BJ (cell line): Measurements from ENCODE around the gene TBC1D8. TPM values are rescaled to one million over a fixed set of nuclear protein-coding genes. Genes with fewer than 3 reads are reported as not detected.
A peak's percentile ranks its signal among the peaks of the same experiment; 100 is the strongest.

Experiments
- CTCF ChIA-PET: fragments of 350-600 bp; formaldehyde crosslinking; extraction: SDS; loops from one replicate; lab custom pipeline; 2021; ENCODE audit warnings: antibody characterized with exemption, inconsistent platforms; lab: Yijun Ruan, JAX
- POLR2A ChIA-PET: fragments of 300-600 bp; sonication (Branson Sonifier 250); formaldehyde crosslinking; extraction: SDS; loops from one replicate; lab custom pipeline; 2021; ENCODE audit warnings: antibody characterized with exemption; lab: Charles Lee
- DNase-seq: peaks from one replicate; pipeline ENCODE4 v3.0.0-alpha.2; 2011; ENCODE audit warnings: low read depth
- H3K27me3 ChIP-seq: 2 replicates; pipeline ENCODE4 v1.6.0; 2011; ENCODE audit warnings: low read length; ENCODE audit not compliant: control insufficient read depth, insufficient read depth
- H3K36me3 ChIP-seq: 2 replicates; pipeline ENCODE4 v1.5.1; 2011; ENCODE audit warnings: low read length; ENCODE audit not compliant: control insufficient read depth, insufficient read depth
- H3K4me3 ChIP-seq: 2 replicates; pipeline ENCODE4 v1.5.1; 2011; ENCODE audit warnings: low read depth, mild to moderate bottlenecking, control low read depth, low read length
- polyA plus RNA-seq: library from polyadenylated mRNA; depleted of rRNA; stranded (reverse); fragments of >200 nt; gene quantifications from 2 replicates; pipeline ENCODE4 v1.2.3, GENCODE V29; 2011
- TF ChIP-seq, protein P1 (sequence below): IDR thresholded peaks from 2 replicates; pipeline ENCODE4 v1.5.1; 2011; ENCODE audit warnings: low read depth, mild to moderate bottlenecking, control low read depth, inconsistent platforms, low read length, moderate library complexity; ENCODE audit not compliant: insufficient read depth

The TBC1D8 gene
- polyA plus RNA-seq, 1 experiment: 8.8 TPM

DNA sequence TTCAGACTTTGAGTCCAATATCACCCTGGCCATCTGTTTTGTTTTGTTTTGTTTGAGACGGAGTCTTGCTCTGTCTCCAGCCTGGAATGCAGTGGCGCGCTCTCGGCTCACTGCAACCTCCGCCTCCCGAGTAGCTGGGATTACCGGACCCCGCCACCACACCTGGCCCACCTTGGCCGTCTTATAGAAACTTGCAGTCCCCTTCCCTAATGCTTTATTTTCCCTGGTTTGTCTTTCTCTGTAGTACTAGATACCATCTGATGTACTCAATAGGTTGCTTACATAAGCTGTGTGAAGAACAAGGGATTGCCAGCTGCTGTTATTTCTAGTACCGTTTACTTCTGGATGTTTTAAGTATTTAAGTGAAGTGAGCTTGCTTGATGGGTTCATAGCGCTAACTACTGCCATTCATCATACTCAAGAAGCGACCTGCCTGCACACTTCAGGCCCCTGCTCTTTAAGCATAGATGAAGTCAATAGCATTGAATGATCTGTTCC is 147.9 kb downstream of the TBC1D8 start:
- peaks cover 24% of the 10 kb centered on the region for H3K36me3 ChIP-seq
- DNase-seq: no peak
- no peaks in the 10 kb centered on the region for H3K27me3 ChIP-seq
- POLR2A ChIA-PET: interaction anchor here (0.6 to 0.7 kb wide), 2 partner anchors 9 to 250 kb away, joined by 3 to 5 read pairs; partner anchors contain the start of gene CNOT11
- TF ChIP-seq, protein P1, sequence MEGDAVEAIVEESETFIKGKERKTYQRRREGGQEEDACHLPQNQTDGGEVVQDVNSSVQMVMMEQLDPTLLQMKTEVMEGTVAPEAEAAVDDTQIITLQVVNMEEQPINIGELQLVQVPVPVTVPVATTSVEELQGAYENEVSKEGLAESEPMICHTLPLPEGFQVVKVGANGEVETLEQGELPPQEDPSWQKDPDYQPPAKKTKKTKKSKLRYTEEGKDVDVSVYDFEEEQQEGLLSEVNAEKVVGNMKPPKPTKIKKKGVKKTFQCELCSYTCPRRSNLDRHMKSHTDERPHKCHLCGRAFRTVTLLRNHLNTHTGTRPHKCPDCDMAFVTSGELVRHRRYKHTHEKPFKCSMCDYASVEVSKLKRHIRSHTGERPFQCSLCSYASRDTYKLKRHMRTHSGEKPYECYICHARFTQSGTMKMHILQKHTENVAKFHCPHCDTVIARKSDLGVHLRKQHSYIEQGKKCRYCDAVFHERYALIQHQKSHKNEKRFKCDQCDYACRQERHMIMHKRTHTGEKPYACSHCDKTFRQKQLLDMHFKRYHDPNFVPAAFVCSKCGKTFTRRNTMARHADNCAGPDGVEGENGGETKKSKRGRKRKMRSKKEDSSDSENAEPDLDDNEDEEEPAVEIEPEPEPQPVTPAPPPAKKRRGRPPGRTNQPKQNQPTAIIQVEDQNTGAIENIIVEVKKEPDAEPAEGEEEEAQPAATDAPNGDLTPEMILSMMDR: no peak
- CTCF ChIA-PET: interaction anchor here (1.5 to 3.5 kb wide), 4 partner anchors 10 to 273 kb away, joined by 3 to 22 read pairs (median 10); no protein-coding TSS in a partner anchor
- H3K4me3 ChIP-seq: peak overlapping the region; percentile 77

DNA sequence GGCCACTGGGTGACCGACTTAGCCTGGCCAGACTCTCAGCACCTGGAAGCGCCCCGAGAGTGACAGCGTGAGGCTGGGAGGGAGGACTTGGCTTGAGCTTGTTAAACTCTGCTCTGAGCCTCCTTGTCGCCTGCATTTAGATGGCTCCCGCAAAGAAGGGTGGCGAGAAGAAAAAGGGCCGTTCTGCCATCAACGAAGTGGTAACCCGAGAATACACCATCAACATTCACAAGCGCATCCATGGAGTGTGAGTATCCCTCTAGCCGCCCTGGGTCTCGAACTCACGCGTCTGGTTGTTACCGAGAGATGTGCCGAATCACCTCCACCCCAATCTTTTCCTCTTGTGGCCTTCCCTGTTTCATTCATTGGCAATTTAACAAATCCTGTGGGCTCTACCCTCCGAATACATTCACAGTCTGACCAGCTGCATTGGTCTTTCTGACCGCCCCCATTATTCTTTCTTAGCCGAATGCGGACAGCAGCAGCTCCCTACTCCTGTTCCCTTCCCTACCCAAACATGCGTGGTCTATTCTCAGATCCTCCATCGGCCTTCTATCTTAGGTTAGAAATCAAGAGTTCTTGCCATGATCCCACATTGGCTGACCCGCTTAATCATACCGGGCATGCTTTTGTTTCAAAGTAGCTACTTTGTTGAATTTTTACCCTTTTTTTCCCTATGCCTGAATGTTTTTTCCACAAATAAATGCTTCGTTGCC is 148.5 kb downstream of the TBC1D8 start:
- CTCF ChIA-PET: interaction anchor here (1.5 to 3.5 kb wide), 5 partner anchors 10 to 272 kb away, joined by 3 to 22 read pairs (median 6); no protein-coding TSS in a partner anchor
- POLR2A ChIA-PET: interaction anchor here (0.7 to 1.4 kb wide), 3 partner anchors 10 to 260 kb away, joined by 4 to 5 read pairs (median 4); no protein-coding TSS in a partner anchor
- no peaks in the 10 kb centered on the region for H3K27me3 ChIP-seq
- peak overlapping the region; percentile 77 for H3K4me3 ChIP-seq
- TF ChIP-seq, protein P1: no peak
- no peak for DNase-seq
- H3K36me3 ChIP-seq: peaks cover 24% of the 10 kb centered on the region

DNA sequence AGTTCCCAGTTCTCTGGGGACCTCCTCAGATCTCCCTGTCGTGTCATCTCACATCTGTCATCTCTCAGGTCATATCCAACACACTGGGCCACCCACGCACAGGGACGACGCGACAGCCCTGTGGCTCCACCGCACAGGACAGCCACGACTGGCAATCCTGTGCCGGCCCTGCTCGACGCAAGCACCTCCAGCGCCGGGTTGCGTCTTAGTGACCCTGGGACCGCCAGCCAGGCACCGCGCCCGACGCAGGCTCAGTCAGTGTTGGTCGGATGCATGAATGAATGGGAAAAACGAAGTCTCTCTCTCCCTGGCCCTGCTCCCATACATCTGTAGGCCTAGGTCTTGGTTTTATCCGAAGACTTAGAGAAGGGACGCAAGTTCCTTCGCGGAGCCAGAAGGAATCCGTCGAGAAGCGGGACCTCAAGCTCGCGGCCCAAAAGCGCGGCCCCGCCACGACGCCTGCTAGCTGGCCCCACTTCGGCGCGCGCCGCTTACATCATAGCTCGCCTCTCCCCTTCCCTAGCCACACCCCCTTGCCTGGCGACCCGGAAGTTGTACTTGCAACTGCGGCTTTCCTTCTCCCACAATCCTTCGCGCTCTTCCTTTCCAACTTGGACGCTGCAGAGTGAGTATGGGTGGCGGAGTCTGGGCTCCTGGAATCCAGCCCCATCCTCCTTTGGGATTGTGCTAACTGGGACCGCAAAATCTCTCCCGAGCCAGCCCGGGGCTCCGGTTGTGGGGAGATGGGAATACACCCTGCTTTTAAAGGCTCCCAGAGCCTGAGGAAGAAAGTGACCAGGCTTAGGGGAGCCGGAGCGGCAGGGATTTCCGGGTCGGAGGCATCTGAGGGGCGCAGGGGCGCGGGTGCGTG is 149.3 kb downstream of the TBC1D8 start, which contains the start of gene RPL31:
RPL31 (plus strand) TSS at position 599 of the 871 bp plus-strand sequence. CDS start 413 bp downstream, outside the sequence.
- Histone ChIP-seq H3K4me3 (peak within 1 kb of the TSS; percentile 77), H3K36me3 (peaks cover 20% of the 10 kb centered on the region), H3K27me3 (no peaks in the 10 kb centered on the region)
- TF ChIP-seq, protein P1: no peak
- POLR2A ChIA-PET: interaction anchor here (0.7 to 1.4 kb wide), 4 partner anchors 10 to 272 kb away, joined by 3 to 4 read pairs (median 4); no protein-coding TSS in a partner anchor
- CTCF ChIA-PET: interaction anchor here (0.9 to 3.5 kb wide), 6 partner anchors 11 to 271 kb away, joined by 3 to 22 read pairs (median 5); no protein-coding TSS in a partner anchor
- DNase-seq: peak; percentile 75

DNA sequence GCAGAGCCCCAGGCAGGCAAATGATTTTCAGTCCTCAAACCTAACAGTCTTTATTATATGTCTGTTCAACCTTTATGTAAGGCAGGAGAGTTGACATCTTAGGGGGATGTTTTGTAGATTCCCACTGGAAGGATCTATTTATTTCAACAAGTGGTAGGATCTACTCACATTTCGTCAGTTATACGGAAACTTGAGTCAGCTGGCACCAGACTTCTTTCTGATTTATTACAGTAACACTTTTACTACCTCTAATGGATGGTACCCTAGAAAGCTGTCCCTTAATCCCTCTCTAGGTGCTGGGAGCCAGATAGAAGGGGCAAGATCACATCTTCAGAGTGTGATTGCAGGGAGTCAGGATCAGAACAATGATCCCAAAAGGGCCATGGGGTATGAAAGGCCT is 151.2 kb downstream of the TBC1D8 start:
- TF ChIP-seq, protein P1: no peak
- H3K36me3 ChIP-seq: peaks cover 12% of the 10 kb centered on the region
- POLR2A ChIA-PET: no interaction called here
- H3K4me3 ChIP-seq: no peak overlapping the region
- no peak for DNase-seq
- CTCF ChIA-PET: interaction anchor here (1.0 to 2.2 kb wide), 4 partner anchors 12 to 390 kb away, joined by 3 to 9 read pairs (median 5); no protein-coding TSS in a partner anchor
- H3K27me3 ChIP-seq: no peaks in the 10 kb centered on the region
